Brain microvascular endothelial cell (primary cell): ENCODE data around the gene PAQR8.

Experiments
- DNase-seq: peaks from one replicate; pipeline ENCODE4 v3.0.0-alpha.2; 2020
- H3K27ac ChIP-seq: fragments of 250-450 bp; sonication (Bioruptor Pico); 2 replicates; pipeline ENCODE4 v1.5.1; 2020; ENCODE audit warnings: mild to moderate bottlenecking, moderate library complexity
- H3K27me3 ChIP-seq: fragments of 250-450 bp; sonication (Bioruptor Pico); replicated peaks from 2 replicates; pipeline ENCODE4 v1.5.1; 2020; ENCODE audit warnings: mild to moderate bottlenecking
- H3K36me3 ChIP-seq: fragments of 250-450 bp; sonication (Bioruptor Pico); replicated peaks from 2 replicates; pipeline ENCODE4 v1.5.1; 2020; ENCODE audit warnings: mild to moderate bottlenecking
- H3K4me3 ChIP-seq: 2 replicates; pipeline ENCODE4 v1.5.1; 2011; ENCODE audit warnings: low read depth, mild to moderate bottlenecking, control low read depth, low read length, moderate library complexity
- CTCF ChIP-seq: IDR thresholded peaks from 2 replicates; pipeline ENCODE4 v1.5.1; 2011; ENCODE audit warnings: low read depth, mild to moderate bottlenecking, moderate library complexity, low read length, control low read depth, inconsistent platforms; ENCODE audit errors: missing control alignments
- in situ Hi-C: cut with HindIII; loops from 2 replicates; pipeline ENCODE4 v1.10.0; 2017; ENCODE audit warnings: low sequenced_read_pairs, low pct_ligation_motif_present

Gene PAQR8

GRCh38 chr6:52324189-52324588 is 37.8 kb upstream of the PAQR8 start:
- Histone ChIP-seq H3K36me3 (no peaks in the 10 kb centered on the region), H3K4me3 (no peak overlapping the region), H3K27me3 (no peaks in the 10 kb centered on the region), H3K27ac (no peak overlapping the region)
- TF ChIP-seq CTCF = no peak
- in situ Hi-C loops = no loop called here
- DNase-seq = no peak

GRCh38 chr6:52325695-52326471 is 36.1 kb upstream of the PAQR8 start:
- no peaks in the 10 kb centered on the region for H3K36me3 ChIP-seq
- no peak for TF ChIP-seq CTCF
- no peak for DNase-seq
- H3K27me3 ChIP-seq = no peaks in the 10 kb centered on the region
- H3K27ac ChIP-seq = no peak overlapping the region
- in situ Hi-C loops = no loop called here
- H3K4me3 ChIP-seq = no peak overlapping the region

DNA sequence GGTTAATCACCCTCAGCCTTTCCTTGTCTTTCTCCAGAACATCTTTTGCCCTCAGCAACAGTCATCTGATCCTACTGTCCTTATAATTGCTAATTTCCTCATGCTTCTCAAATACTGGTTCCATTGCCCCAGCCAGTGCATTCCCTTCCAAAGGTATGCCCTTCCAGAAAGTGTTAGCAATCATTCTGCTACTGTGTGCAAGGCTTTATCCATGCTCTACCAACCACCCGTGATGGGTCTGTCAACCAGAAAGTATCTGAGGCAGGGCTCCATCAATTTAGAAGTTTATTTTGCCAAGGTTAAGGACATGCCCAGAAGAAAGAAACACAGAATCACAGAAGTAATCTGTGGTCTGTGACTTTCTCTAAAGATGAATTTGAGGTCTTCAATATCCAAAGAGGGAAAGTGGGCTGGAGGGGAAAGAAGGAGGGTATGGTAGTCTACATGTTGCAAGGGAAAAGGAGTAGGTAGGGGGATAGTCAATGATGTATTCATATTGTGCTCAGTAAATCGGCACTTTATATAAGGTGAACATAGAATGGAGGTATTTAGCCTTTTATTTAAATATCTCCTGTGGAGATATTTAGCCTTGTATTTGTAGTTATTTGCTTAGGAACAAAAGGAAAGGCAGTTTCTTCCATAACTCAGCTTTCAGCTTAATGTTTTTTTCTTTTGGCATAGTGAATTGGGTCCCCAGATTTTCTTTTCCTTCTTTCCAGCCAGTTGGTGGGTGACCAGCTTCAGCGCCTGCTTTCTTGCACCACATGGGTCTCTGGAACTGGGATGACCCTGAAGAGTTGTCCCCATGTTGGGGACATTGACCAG is 35.2 kb upstream of the PAQR8 start:
- no peaks in the 10 kb centered on the region for H3K36me3 ChIP-seq
- H3K27ac ChIP-seq = no peak overlapping the region
- in situ Hi-C loops = no loop called here
- no peak for DNase-seq
- H3K4me3 ChIP-seq = no peak overlapping the region
- no peaks in the 10 kb centered on the region for H3K27me3 ChIP-seq
- TF ChIP-seq CTCF = no peak

DNA sequence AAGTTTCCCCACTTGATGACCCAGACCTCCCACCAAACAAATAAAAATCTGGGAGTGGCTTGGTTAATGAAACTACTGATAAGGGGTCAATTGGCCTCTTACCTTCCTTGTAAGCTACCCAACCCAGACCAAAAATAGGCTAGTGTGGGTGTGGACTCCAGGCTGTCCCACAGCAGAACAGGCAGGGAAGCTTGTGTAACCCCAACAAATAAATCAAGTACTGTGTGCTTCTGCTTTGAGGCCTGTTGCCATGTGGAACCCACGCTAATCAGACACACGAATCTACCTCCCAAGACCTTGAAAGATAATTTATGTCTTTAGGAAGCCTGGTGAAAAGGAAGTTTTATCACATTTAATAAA is 33.7 kb upstream of the PAQR8 start:
- H3K27me3 ChIP-seq = no peaks in the 10 kb centered on the region
- in situ Hi-C loops = no loop called here
- TF ChIP-seq CTCF = no peak
- H3K36me3 ChIP-seq = no peaks in the 10 kb centered on the region
- H3K27ac ChIP-seq = no peak overlapping the region
- DNase-seq = no peak
- no peak overlapping the region for H3K4me3 ChIP-seq

- Histone ChIP-seq H3K36me3 (no peaks in the 10 kb centered on the region), H3K27me3 (no peaks in the 10 kb centered on the region), H3K27ac (no peak overlapping the region), H3K4me3 (no peak overlapping the region)
- TF ChIP-seq CTCF = no peak
- in situ Hi-C loops = no loop called here
- DNase-seq = no peak
Observed at GRCh38 chr6:52328729-52329128, 33.2 kb upstream of the PAQR8 start.
